GM18870 (cell line): ENCODE data around the gene DUSP22.

Source experiments
- ATAC-seq: cut with Tn5 transposase; IDR thresholded peaks from one replicate; pipeline ENCODE4 v1.9.1; 2021; ENCODE audit warnings: moderate library complexity; ENCODE audit not compliant: unreplicated experiment

Gene DUSP22

GRCh38 chr6:349491-349921, 57.2 kb downstream of the DUSP22 start:
- no peak for ATAC-seq

- no peak for ATAC-seq
These were observed 58.1 kb downstream of the DUSP22 start for GRCh38 chr6:350371-350770.

- no peak for ATAC-seq
These were observed 59.0 kb downstream of the DUSP22 start for GRCh38 chr6:351011-351866.

- ATAC-seq: no peak
These were observed 59.6 kb downstream of the DUSP22 start for GRCh38 chr6:351867-352289.

- no peak for ATAC-seq
These were observed 60.2 kb downstream of the DUSP22 start for GRCh38 chr6:352474-352873.

- no peak for ATAC-seq
These were observed 60.7 kb downstream of the DUSP22 start for GRCh38 chr6:352896-353470.

GRCh38 chr6:353642-354614, 61.6 kb downstream of the DUSP22 start:
- no peak for ATAC-seq

GRCh38 chr6:354631-355280, 62.5 kb downstream of the DUSP22 start:
- no peak for ATAC-seq

- ATAC-seq: no peak
These were observed 63.3 kb downstream of the DUSP22 start for GRCh38 chr6:355373-356208.

- no peak for ATAC-seq
These were observed 64.6 kb downstream of the DUSP22 start for GRCh38 chr6:356828-357251.

- ATAC-seq: no peak
These were observed 65.0 kb downstream of the DUSP22 start for GRCh38 chr6:357261-357790.

GRCh38 chr6:357791-358341, 65.6 kb downstream of the DUSP22 start:
- no peak for ATAC-seq

GRCh38 chr6:358432-358831, 66.1 kb downstream of the DUSP22 start:
- ATAC-seq: no peak

- ATAC-seq: no peak
These were observed 66.6 kb downstream of the DUSP22 start for GRCh38 chr6:358847-359246.

- no peak for ATAC-seq
These were observed 67.2 kb downstream of the DUSP22 start for GRCh38 chr6:359261-360035.

- ATAC-seq: no peak
These were observed 68.1 kb downstream of the DUSP22 start for GRCh38 chr6:360349-360748.

GRCh38 chr6:360764-361373, 68.6 kb downstream of the DUSP22 start:
- no peak for ATAC-seq
